ENCODE measurements around the gene CSMD2.

DNA sequence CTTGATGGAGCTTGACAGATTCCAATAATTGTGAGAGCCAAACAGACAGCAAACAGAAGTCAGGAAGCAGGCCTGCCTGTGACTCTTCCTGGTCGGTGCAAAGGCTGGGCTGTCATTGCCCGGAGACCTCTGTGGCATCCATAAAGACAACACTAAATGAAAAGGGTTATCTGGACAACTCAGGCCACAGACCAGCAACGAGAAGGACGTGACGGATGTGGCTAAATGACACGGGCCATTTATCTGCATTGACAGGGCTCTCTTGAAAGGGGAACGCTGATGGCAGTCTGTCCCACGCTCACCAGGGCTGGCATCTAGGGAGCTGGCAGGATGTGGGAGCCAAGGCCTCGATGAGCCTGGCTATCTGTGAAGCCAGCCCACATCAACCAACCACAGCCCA, 266.1 kb downstream of the CSMD2 start:
- TF ChIP-seq EZH2 (IDR thresholded peaks at IDR 0.05) (no peak), CTCF (IDR thresholded peaks at IDR 0.05 in 2 of 3, conservative IDR thresholded peaks at IDR 0.05 in 1 of 3; ENCODE audit: borderline replicate concordance in 1 of 3, insufficient read depth in 1 of 3, low read depth in 2 of 3, low read length in 2 of 3) (no peak), EZH2phosphoT487 (IDR thresholded peaks at IDR 0.05; ENCODE audit: borderline replicate concordance) (no peak), POLR2A (IDR thresholded peaks at IDR 0.05; ENCODE audit: borderline replicate concordance, extremely low read depth, insufficient read depth, insufficient read length) (no peak), EGR1 (IDR thresholded peaks at IDR 0.05; ENCODE audit: low read depth) (no peak), ZFX (IDR thresholded peaks at IDR 0.05) (no peak), FOSL1 (IDR thresholded peaks at IDR 0.05; ENCODE audit: low read depth) (no peak), MAX (IDR thresholded peaks at IDR 0.05) (no peak), YY1 (IDR thresholded peaks at IDR 0.05; ENCODE audit: extremely low read depth, insufficient replicate concordance, low read depth, low read length) (no peak), POLR2AphosphoS5 (IDR thresholded peaks at IDR 0.05; ENCODE audit: low read depth, low read length) (no peak), TCF7L2 (IDR thresholded peaks at IDR 0.05; ENCODE audit: borderline replicate concordance, extremely low read depth, insufficient read depth, insufficient read length) (no peak), REST (IDR thresholded peaks at IDR 0.05; ENCODE audit: low read depth) (no peak)
